Osteoblast (primary cell): ENCODE results near the gene S100A8. TPM values are rescaled to one million over a fixed set of nuclear protein-coding genes. Genes with fewer than 3 reads are reported as not detected.

Experiments
- DNase-seq: peaks from one replicate; pipeline ENCODE4 v3.0.0; 2011; ENCODE audit warnings: low spot score, mixed read lengths; ENCODE audit not compliant: insufficient read length; ENCODE audit errors: missing footprints
- H2AFZ ChIP-seq: 2 replicates; pipeline ENCODE4 v1.6.0; 2011; ENCODE audit warnings: mild to moderate bottlenecking, low read length
- H3K27ac ChIP-seq: 2 replicates; pipeline ENCODE4 v1.5.1; 2011; ENCODE audit warnings: mild to moderate bottlenecking, low read depth, low read length, moderate library complexity
- H3K27me3 ChIP-seq: 2 replicates; pipeline ENCODE4 v1.6.0; 2012; ENCODE audit warnings: mild to moderate bottlenecking, control low read depth, inconsistent platforms, low read length, moderate library complexity; ENCODE audit not compliant: insufficient read depth
- H3K36me3 ChIP-seq: 2 replicates; pipeline ENCODE4 v1.5.1; 2011; ENCODE audit warnings: mild to moderate bottlenecking, low read length, control low read depth, moderate library complexity; ENCODE audit not compliant: insufficient read depth
- H3K4me1 ChIP-seq: 2 replicates; pipeline ENCODE4 v1.5.1; 2011; ENCODE audit warnings: mild to moderate bottlenecking, low read length, control low read depth, moderate library complexity; ENCODE audit not compliant: insufficient read depth
- H3K4me2 ChIP-seq: 2 replicates; pipeline ENCODE4 v1.6.0; 2011; ENCODE audit warnings: mild to moderate bottlenecking, low read length; ENCODE audit not compliant: insufficient read depth
- H3K4me3 ChIP-seq: fragments of 200-600 bp; sonication (generic); 3 replicates; pipeline ENCODE4 v1.5.1; 2012; ENCODE audit warnings: mild to moderate bottlenecking, low read length, inconsistent platforms; ENCODE audit not compliant: insufficient read depth
- H3K79me2 ChIP-seq: 2 replicates; pipeline ENCODE4 v1.6.0; 2012; ENCODE audit warnings: mild to moderate bottlenecking, low read length, control low read depth, inconsistent platforms; ENCODE audit not compliant: insufficient read depth
- H3K9me3 ChIP-seq: 2 replicates; pipeline ENCODE4 v1.5.1; 2011; ENCODE audit warnings: low read depth, low read length, control low read depth
- H4K20me1 ChIP-seq: 2 replicates; pipeline ENCODE4 v1.6.0; 2012; ENCODE audit warnings: mild to moderate bottlenecking, low read length, control low read depth; ENCODE audit not compliant: insufficient read depth
- total RNA-seq: library from RNA; depleted of rRNA; stranded (reverse); fragments of >200 nt; gene quantifications from 2 replicates; pipeline ENCODE4 v1.2.3, GENCODE V29; 2012
- TF ChIP-seq, protein P1 (sequence below): IDR thresholded peaks from 2 replicates; pipeline ENCODE4 v1.5.1; 2011; ENCODE audit warnings: mild to moderate bottlenecking, low read depth, low read length, moderate library complexity; ENCODE audit errors: extremely low read depth

Gene S100A8
- total RNA-seq, 1 donor, result not detected

DNA sequence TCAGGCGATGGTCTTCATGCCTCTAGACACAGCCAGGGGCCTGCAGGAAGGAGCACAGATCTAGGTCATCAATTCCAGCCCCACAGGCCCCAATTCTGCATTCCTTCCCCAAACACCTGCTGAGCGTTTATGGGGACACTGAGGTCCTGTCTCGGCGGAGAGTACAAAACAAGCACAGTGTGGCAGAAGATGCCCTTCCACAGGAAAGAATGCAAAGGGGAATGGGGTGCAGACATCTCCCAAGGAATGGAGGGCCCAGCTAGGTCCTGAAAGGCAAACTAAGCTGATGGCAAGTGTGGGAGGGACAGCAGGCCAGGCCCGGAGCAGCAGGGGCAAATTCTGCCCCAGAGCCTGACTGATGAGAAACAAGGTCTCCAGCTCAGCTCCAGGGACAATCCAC lies 3.5 kb upstream of the S100A8 start:
- Histone ChIP-seq H3K27me3 (no peaks in the 10 kb centered on the region), H3K4me1 (no peaks in the 10 kb centered on the region), H3K36me3 (no peaks in the 10 kb centered on the region), H3K4me2 (no peak overlapping the region), H2AFZ (no peak overlapping the region), H3K9me3 (no peaks in the 10 kb centered on the region), H3K4me3 (no peak overlapping the region), H3K27ac (no peak overlapping the region), H3K79me2 (no peaks in the 10 kb centered on the region), H4K20me1 (no peaks in the 10 kb centered on the region)
- DNase-seq, result no peak
- TF ChIP-seq, protein P1, sequence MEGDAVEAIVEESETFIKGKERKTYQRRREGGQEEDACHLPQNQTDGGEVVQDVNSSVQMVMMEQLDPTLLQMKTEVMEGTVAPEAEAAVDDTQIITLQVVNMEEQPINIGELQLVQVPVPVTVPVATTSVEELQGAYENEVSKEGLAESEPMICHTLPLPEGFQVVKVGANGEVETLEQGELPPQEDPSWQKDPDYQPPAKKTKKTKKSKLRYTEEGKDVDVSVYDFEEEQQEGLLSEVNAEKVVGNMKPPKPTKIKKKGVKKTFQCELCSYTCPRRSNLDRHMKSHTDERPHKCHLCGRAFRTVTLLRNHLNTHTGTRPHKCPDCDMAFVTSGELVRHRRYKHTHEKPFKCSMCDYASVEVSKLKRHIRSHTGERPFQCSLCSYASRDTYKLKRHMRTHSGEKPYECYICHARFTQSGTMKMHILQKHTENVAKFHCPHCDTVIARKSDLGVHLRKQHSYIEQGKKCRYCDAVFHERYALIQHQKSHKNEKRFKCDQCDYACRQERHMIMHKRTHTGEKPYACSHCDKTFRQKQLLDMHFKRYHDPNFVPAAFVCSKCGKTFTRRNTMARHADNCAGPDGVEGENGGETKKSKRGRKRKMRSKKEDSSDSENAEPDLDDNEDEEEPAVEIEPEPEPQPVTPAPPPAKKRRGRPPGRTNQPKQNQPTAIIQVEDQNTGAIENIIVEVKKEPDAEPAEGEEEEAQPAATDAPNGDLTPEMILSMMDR, result no peak

DNA sequence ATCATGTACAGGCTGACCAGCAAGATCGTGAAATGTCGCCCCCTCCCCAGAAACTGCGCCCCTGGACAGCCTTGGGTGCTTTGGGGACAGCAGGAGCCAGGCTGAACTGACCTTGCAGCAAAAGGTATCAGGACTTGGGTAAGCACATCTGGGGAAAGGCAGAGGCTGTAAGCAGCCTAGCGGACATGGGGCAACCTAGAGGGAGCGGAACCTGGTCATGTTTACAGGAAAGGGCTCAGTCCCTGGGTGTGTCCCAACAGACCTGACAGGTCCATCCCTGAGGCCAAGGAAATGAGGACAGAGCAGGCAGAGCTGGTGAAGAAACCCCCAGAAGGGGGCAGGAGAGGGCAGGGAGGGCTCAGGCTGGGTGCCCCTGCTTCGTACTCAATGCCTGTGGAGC lies 3.1 kb upstream of the S100A8 start:
- Histone ChIP-seq H3K36me3 (no peaks in the 10 kb centered on the region), H3K4me1 (no peaks in the 10 kb centered on the region), H3K4me3 (no peak overlapping the region), H4K20me1 (no peaks in the 10 kb centered on the region), H3K9me3 (no peaks in the 10 kb centered on the region), H2AFZ (no peak overlapping the region), H3K27ac (no peak overlapping the region), H3K4me2 (no peak overlapping the region), H3K79me2 (no peaks in the 10 kb centered on the region), H3K27me3 (no peaks in the 10 kb centered on the region)
- TF ChIP-seq, protein P1, result no peak
- DNase-seq, result no peak

DNA sequence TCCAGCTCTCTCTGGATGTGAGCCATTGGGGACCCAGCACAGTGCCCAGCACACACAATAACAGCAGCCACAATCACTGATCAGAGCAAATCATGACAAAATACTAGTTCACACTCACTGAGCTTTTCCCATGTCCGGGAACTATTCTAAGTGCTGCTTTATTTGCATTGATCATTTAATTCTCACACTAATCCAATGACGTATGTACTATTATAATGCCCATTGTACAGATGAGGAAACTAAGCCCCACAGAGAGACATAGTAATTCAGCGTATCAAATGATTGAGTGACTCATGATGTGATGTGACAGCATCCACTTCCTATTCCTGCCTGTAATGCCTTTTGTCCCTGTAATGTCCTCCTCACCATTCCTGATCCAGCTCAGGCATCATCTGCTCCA lies 1.9 kb upstream of the S100A8 start:
- Histone ChIP-seq H3K4me1 (no peaks in the 10 kb centered on the region), H3K9me3 (no peaks in the 10 kb centered on the region), H2AFZ (no peak overlapping the region), H3K4me2 (no peak overlapping the region), H3K27me3 (no peaks in the 10 kb centered on the region), H3K27ac (no peak overlapping the region), H3K4me3 (no peak overlapping the region), H4K20me1 (no peaks in the 10 kb centered on the region), H3K36me3 (no peaks in the 10 kb centered on the region), H3K79me2 (no peaks in the 10 kb centered on the region)
- TF ChIP-seq, protein P1, result no peak
- no peak for DNase-seq

DNA sequence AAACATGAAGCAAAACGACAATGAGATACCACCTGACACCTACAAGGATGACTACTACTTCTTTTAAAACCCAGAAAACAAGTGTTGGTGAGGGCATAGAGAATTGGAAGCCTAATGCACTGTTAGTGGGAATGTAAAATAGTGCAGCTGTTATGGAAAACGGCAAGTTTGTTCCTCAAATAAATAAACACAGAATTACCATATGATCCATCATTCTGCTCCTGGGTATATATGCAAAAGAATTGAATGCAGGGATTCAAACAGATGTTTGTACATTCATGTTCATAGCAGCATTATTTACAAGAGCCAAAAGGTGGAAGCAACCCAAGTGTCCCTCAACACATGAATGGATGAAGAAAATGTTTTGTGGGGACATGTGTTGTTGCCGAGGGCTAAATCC lies 1.4 kb upstream of the S100A8 start:
- Histone ChIP-seq H3K4me3 (no peak overlapping the region), H2AFZ (no peak overlapping the region), H3K27ac (no peak overlapping the region), H3K4me2 (no peak overlapping the region), H3K36me3 (no peaks in the 10 kb centered on the region), H3K4me1 (no peaks in the 10 kb centered on the region), H3K27me3 (no peaks in the 10 kb centered on the region), H3K79me2 (no peaks in the 10 kb centered on the region), H4K20me1 (no peaks in the 10 kb centered on the region), H3K9me3 (no peaks in the 10 kb centered on the region)
- TF ChIP-seq, protein P1, result no peak
- no peak for DNase-seq
